ENCODE data around the gene CDO1.

GRCh38 chr5:115820846-115821245 lies 4.4 kb upstream of the CDO1 start:
- TF ChIP-seq MAX (IDR thresholded peaks at IDR 0.05) (no peak), REST (IDR thresholded peaks at IDR 0.05; ENCODE audit: low read depth) (no peak), RAD21 (IDR thresholded peaks at IDR 0.05; ENCODE audit: low read depth) (no peak), EGR1 (IDR thresholded peaks at IDR 0.05) (no peak), CEBPB (IDR thresholded peaks at IDR 0.05) (no peak), CREB1 (IDR thresholded peaks at IDR 0.05; ENCODE audit: low read depth) (no peak), YY1 (IDR thresholded peaks at IDR 0.05; ENCODE audit: low read depth) (no peak), EP300 (IDR thresholded peaks at IDR 0.05; ENCODE audit: borderline replicate concordance) (no peak), ZBTB7A (IDR thresholded peaks at IDR 0.05; ENCODE audit: low read depth) (no peak), USF1 (IDR thresholded peaks at IDR 0.05) (no peak), FOXM1 (IDR thresholded peaks at IDR 0.05; ENCODE audit: borderline replicate concordance, low read depth) (no peak), TAF1 (IDR thresholded peaks at IDR 0.05; ENCODE audit: low read depth) (no peak), NFIC (IDR thresholded peaks at IDR 0.05) (no peak)

Data from Ishikawa (cell line).